ENCODE data around the gene RXRA.

GRCh38 chr9:134413112-134413715, 87.0 kb downstream of the RXRA start:
- TF ChIP-seq, protein P1, sequence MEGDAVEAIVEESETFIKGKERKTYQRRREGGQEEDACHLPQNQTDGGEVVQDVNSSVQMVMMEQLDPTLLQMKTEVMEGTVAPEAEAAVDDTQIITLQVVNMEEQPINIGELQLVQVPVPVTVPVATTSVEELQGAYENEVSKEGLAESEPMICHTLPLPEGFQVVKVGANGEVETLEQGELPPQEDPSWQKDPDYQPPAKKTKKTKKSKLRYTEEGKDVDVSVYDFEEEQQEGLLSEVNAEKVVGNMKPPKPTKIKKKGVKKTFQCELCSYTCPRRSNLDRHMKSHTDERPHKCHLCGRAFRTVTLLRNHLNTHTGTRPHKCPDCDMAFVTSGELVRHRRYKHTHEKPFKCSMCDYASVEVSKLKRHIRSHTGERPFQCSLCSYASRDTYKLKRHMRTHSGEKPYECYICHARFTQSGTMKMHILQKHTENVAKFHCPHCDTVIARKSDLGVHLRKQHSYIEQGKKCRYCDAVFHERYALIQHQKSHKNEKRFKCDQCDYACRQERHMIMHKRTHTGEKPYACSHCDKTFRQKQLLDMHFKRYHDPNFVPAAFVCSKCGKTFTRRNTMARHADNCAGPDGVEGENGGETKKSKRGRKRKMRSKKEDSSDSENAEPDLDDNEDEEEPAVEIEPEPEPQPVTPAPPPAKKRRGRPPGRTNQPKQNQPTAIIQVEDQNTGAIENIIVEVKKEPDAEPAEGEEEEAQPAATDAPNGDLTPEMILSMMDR (IDR thresholded peaks at IDR 0.05), result no peak
- no peak for TF ChIP-seq POLR2A (IDR thresholded peaks at IDR 0.05)

All from tibial nerve (tissue), 3 donors.